D341Med (cell line): Measurements from ENCODE around the gene SH3GL2.
A peak's percentile ranks its signal among the peaks of the same experiment; 100 is the strongest.

ENCODE experiments used
- DNase-seq: peaks from one replicate; pipeline ENCODE4 v3.0.0; 2012; ENCODE audit warnings: low spot score

The SH3GL2 gene

DNA sequence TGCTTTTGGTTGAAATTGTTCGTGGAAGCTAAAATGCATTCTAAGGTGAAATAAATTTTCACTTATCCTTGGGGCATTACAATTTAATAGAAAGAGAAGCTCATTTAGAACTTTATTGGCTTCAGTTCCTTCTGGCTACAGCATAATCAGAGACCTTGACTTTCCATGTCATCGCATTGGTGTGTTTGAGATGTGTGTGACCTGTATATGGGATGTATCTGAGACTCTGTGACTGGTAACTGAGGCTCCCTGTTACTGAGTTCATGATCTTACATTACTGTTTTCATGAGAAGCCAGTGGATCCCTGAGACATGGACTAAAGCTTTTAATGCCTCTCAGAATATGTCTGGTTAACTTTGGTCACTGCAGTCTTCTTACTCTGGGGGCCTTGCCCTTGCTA lies 32.5 kb downstream of the SH3GL2 start:
- DNase-seq: no peak

GRCh38 chr9:17611917-17612316 lies 33.1 kb downstream of the SH3GL2 start:
- no peak for DNase-seq

GRCh38 chr9:17613758-17614157 lies 34.9 kb downstream of the SH3GL2 start:
- DNase-seq: no peak

DNA sequence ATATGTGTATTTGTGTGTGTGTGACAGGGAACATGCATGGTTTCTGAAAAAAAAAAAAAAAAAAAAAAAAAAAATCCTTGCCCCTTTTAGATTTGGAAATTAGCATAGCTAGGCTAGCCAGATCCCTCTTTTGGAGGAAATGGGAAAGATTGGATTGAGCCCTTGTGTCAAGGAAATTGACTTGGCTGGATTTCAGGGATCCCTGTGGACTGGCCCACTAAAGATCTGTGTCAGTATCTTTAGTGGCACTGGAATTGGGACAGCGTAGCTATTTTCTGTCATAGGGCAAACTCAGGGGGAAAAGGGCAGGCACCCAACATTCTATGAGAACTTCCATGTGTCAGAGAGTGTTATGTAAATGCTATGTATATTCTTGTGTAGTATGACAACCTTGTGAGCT lies 35.4 kb downstream of the SH3GL2 start:
- DNase-seq: no peak

- no peak for DNase-seq
Measured at GRCh38 chr9:17614903-17615302, 36.0 kb downstream of the SH3GL2 start.

DNA sequence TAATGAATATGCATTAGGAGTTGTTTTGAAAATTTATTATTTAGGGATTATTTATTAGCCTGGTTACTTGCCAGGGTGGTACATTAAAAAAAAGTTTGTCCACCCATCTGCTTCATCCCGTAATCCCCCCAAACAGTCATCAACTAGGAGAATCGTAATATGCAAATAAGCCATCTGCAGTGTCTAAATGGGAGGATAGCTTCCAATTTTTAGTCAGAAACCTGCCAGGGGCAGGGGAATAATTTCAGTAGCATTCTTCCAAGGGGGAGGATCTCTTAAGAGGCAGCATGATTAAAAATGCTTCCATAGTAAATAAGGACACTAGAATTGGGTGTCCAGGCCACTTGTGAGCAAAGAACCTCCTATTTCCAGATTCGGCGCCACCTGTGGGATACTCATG lies 43.3 kb downstream of the SH3GL2 start:
- no peak for DNase-seq

DNA sequence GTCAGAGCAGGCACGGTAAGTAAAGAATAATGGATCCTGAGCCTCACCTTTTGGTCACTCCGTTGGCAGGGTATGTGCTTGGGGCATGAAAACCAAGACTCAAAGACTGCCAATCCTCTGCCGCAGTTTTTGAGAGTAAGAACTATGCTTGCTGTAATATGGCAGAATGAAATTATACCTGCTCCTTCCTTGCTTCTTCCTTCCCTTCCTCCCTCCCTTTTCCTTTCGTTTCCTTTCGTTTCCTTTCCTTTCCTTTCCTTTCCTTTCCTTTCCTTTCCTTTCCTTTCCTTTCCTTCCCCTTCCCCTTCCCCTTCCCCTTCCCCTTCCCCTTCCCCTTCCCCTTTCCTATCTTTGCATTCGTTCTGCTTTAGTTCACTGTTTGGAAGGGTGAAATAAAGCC lies 43.9 kb downstream of the SH3GL2 start:
- no peak for DNase-seq

GRCh38 chr9:17623965-17624364 lies 45.1 kb downstream of the SH3GL2 start:
- no peak for DNase-seq

- DNase-seq: no peak
Measured at GRCh38 chr9:17624571-17624970, 45.7 kb downstream of the SH3GL2 start.

DNA sequence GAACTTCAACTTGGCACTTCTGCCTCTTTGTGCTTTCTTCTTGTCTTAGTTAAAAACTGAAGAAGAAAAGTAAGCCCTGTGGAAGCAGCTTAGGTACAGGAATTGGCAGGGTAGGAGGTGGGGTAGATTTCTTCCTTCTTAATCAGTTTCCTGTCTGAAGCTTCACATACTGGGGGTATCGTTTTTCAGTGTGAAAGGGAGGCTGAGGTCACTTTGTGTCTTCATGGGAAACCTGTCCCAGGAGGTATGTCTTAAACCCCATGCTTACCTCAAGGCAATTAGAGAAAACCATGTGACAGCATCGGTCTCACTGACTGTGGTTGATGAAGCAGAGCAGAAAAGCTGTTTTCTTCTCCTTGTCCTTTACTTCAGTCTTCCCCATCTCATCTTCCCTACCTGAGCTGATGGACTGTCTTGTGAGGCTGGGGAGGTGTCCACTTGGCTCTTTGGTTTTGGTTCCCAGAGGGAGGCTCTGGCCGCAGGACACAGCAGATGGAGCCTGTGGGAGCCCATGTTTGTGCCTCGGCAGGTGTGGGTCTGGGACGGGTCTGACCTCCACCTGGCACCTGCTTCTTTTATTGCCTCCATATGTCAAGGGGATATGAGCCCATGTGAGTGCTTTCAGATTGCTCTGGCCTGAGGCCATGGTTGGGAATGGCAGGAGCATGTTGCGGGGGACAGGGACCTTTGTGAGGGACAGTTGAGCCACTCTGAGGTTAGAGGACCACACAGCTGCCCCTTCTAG lies 47.0 kb downstream of the SH3GL2 start:
- no peak for DNase-seq

DNA sequence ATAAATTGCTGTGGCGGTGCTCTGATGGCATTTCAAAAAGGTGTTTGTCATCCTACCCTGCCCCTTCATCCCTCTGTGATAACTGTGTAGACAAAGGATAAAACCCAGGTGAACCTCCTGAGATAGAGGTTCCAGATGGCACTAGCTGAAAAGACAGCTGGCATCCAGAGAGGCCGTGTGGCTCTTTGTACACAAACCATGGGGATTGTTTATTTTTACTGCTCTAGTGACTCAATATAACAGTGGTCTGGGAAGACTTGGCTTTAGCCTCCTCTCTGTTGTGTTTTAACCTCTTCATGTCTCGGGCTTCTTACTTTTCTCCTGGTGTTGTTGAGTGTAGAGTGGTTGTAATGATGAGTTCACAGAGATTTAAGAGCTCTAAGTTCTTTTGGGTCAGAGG lies 48.8 kb downstream of the SH3GL2 start:
- peak; percentile 33 for DNase-seq

DNA sequence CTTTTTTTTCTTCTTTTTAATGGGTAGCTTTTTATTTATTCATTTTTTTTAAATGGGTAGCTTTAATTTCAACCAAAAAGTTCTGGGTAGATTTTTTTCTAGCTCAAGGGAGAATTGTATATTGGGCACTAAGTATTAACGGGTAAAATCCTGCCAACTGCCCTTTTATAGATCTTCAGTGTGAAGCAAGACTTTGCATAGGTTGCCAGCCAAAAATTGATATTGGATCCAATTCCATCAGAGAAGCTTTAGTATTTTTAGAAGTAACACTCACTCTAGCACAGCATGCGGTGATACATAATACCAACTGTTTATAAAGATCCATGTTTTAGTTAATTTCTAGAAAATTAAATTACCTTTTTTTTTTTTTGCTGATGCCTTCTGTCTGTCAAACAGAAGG lies 49.8 kb downstream of the SH3GL2 start:
- DNase-seq: no peak

GRCh38 chr9:17630531-17630949 lies 51.7 kb downstream of the SH3GL2 start:
- no peak for DNase-seq

GRCh38 chr9:17631396-17631795 lies 52.5 kb downstream of the SH3GL2 start:
- no peak for DNase-seq

GRCh38 chr9:17632994-17633393 lies 54.1 kb downstream of the SH3GL2 start:
- no peak for DNase-seq

- no peak for DNase-seq
Measured at GRCh38 chr9:17635115-17635890, 56.4 kb downstream of the SH3GL2 start.

GRCh38 chr9:17636349-17636748 lies 57.5 kb downstream of the SH3GL2 start:
- no peak for DNase-seq

- DNase-seq: no peak
Measured at GRCh38 chr9:17636821-17637220, 58.0 kb downstream of the SH3GL2 start.

DNA sequence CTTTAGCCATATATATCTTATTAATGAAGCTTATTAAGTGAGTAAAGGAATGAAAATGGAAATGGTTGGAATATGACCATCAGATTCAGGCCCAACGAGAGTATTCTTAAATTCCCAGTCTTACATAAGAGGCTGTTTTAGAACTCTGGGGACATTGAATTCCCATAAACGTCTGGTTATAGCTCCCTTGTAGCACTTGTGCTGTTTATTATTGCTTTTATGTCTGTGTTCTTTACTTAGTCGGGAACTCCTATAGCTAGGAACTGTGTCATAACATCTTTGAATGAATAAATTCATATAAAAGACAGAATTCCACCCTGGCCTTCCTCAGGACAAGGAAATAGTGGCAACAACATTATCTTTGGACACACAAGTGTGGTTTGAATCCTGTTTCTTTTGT lies 58.4 kb downstream of the SH3GL2 start:
- DNase-seq: no peak

DNA sequence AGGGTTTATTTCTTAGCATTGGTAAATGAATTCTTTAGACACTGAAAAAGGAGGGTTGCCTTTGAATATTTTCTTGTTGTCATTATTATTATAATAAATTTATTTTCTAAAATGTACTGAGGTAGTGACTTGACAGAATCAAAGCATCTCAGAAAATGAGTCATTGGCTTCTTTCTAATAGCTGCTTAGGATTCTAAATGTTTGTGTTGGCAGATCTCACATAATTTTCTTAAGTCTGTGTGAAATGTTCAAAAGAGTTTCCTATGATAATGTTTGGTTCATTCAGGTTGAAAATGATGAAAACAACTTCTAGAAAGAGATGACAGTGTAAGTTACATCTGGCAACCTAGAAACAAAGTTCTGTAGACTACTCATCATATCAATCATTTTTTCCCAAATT lies 69.7 kb downstream of the SH3GL2 start:
- no peak for DNase-seq

DNA sequence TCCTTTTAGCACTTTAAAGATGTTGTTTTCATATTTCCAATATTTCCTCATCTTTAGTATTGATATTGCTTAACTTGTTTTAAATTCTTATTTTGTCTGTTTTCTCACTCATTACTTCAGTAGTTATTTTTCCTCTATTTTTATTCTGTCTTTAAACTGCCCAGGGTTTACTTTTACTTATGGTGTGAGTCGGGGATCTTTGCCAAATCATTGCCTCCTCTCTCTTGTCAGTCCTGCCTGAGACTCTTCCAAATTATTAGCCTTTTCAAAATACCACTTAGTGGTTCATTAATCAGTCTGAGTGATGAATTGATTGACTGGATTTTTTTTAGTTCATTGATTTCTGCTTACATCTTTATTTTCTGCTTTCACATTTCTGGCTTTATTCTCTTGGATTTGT lies 72.9 kb downstream of the SH3GL2 start:
- DNase-seq: no peak

DNA sequence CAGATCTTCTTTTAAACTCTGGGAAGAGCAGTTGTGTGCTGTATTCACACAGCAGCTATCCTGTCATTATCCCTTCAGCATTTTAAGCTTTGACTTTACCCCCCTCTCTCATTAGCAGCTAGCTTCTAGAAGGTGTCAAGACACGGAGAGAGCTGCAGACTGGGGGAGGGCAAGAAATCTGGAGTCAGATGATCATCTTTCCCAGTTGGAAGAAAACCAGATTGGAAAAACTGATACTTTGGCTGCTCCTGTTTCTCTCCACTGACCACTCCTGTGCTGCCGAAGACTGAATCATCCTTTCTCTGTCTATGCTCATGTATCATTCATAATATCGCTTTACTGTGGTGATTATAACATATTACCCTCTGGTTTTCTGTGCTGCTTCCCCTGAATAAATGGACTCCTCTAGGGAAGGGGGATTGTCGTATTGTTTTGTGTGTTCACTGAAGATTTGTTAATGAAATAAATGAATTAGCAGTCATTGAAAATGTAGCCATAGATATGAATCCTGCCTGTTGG lies 75.1 kb downstream of the SH3GL2 start:
- DNase-seq: no peak

GRCh38 chr9:17656889-17657288 lies 78.0 kb downstream of the SH3GL2 start:
- DNase-seq: no peak
